GM18867 (cell line): ENCODE data around the gene C16orf90.
"Not testable (repeated sequence)": the region's sequence is repeated elsewhere in the genome, so short reads cannot be mapped to it uniquely, and the experiment has no call there.

Source experiments
- ATAC-seq: cut with Tn5 transposase; IDR thresholded peaks from one replicate; pipeline ENCODE4 v1.9.1; 2021; ENCODE audit warnings: mild to moderate bottlenecking, moderate library complexity; ENCODE audit not compliant: unreplicated experiment

The C16orf90 gene, protein sequence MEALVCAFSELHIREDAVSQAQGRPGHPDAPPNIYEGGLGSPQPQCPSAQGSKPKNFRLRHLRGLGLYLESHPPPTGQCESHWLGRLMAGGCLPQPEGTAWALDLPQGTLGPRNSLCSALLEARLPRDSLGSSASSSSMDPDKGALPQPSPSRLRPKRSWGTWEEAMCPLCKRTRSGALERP

DNA sequence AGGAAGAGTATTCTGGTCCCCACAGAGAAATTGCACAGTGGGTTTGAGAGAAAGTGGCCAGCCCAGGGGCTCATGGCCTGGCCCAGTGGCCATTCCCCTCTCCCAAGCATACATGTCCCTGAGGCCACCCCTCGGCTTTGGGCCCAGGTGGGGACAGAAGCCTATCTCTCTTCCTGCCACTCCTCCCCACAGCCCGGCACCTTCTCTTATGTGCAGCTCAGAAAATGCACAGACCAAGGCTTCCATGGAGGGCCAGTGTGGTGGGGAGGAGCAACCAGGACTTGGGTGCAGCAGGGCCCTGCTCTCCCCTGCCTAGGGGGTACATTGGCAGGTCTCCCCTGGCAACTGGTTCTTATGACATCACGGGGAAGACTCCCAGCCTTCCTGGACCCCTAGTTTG lies at the start of gene C16orf90:
TSS of gene C16orf90 (minus strand) at position 314 of the 400 bp plus-strand sequence. CDS start at position 246, 68 bp downstream.
- no peak for ATAC-seq

DNA sequence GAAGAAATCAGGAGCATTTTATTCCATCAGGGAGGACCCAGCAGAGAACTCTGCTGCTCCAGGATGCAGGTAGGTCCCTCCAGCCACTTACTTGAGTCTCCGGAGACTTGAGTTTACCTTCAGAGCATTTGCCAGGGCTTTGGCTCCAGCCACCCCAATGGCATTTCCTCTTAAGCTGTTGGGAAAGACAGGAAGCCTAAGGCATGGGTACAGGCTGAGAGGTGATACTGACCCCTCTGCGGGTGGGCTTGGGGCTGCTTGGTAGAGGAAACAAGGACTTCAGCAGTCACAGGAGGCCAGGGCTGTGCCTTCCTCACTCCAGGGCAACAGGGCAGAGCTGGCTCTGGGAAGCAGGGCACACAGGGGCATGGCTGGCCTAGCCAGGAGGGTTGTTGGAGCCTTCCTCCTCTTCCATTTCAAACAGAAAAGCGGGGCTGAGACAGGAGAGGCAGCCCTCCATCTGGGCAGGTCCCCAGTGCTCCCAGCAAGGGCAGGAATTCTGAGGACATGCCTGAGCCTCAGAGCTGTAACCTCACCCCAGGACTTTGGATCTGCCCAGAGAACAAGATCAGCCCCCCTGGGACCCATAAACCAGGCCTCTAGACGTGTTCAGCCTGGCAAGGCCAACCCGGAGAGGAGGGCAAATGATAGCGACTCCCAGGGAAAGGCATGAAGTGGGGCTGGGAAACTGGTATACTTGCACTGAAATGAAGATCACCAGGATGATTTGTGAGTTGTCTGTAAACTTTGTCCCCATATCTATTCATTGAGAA lies 47.5 kb upstream of the C16orf90 start:
- ATAC-seq: no peak

DNA sequence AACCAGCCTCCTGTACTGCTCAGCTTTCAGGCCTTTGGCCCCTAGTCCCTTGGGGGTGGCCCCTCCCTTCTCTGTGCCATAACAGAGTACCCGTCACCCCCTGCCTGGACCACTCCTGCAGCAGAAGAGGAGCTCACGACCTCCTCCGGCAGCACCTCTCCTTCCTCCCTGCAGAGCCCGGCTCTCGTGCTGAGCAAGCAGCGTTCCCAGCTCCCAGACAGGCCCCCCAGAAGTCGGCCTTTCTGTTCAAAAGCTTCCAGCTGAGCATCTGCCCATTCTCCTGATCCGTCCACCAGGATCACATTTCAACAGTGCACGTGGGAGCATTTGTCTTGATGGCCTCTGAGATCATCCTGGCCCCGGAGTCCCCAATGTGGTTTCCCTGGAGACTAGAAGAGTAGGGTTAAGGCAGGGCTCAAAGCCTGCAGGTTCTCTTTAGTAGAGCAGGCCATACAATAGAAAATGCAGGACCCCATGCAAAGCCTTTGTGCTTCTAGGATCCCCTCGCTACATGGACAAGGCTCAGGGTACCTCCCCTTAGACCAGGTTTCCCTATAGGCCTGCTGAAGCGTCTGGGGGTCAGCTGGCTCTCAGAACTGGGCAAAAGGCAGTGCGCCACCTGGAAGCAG lies 46.4 kb upstream of the C16orf90 start:
- no peak for ATAC-seq

DNA sequence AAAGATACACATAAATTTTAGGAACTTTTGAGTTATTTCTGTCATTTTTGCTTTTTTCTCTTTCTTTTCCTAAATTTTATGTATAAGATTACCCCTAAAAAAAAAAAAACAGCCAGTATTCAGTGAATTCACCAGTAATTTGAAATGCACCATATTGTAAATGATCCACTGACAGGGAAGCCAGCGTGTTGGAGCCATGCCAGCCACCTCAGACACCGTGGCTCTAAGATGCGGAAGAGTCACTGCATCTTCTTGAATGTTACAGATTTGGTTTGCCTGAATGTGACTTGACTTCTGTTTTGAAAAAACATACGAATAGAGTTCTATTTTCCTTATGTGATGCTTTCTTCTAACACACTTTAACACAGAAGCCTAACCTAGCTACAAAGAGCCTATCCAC lies 42.9 kb upstream of the C16orf90 start:
- no peak for ATAC-seq

DNA sequence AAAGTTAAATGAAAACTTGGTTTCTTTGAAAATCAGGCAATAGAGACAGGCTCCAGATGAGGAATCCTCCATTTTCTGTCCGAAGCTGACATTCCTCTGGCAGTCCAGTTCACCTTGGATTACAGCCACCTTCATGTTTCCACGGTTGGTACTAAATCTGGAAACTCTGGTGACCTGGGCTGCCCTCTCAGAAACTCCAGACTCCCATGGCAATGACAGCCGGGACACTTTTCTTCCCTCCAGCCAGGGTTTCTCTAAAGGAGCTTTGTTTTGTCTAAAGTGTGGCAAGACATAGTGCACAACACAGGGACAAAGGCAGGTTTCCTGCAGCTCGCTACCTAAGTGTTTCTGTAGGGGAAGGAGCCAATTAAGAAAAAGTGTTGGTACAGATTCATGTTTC lies 41.6 kb upstream of the C16orf90 start:
- no peak for ATAC-seq

DNA sequence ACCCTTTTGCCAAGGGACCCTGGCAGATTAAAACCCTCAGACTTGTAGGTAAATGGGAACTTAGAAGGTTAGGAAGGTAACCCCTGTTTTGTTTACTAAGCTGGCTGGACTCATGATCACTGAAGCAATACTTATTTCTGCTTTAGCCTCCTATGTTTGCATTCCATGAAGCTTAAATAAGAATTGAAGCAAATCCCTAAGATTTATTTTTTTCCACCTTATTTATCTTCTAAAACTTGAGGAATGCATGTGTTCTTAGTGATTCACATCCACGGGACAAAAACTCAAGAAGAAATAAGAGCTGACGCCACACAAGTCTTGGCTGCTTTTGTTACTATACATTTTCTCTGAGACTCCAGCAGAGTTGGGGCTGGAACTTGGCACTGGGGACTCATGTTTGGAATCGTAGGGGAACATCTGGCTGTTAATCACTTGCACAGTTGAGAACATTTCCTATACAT lies 41.0 kb upstream of the C16orf90 start:
- no peak for ATAC-seq

DNA sequence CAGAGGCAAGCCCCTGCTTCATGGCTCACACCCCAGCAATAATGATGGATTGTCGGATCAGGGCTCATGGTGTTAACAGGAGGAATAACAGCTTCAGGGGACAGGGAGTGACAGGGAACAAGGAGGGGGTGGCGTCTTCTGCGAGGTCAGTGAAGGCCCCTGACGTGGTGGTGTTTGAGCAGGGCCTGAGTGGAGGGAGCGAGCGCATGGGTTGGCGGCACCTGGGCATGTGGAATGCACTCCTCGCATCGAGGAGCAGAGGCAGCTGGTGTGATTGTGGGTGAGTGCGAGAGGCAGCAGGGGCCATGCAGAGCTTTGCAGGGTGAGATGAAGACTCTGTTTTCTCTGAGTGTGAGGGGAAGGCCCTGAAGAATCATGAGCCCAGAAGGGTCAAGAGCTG lies 38.8 kb upstream of the C16orf90 start:
- ATAC-seq: no peak

DNA sequence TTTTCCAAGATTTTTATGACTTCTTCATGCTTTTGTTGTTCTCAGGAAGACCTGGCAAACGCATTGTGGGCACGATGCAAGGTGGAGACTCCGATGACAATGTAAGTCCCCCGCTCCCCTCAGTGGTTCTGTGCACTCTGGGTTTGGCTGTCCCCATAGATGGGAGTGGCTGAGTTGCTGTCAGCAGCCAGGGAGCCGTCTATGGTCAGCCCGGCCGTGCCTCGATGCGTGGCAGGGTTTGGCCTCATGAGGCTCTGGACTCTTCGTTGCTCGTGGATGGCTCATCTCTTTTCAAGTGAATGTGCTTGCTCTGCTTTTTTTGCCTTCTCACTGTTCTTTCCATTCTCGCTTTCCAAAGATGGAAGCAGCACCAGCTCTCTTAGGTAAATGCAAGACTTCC lies 37.5 kb upstream of the C16orf90 start:
- no peak for ATAC-seq

DNA sequence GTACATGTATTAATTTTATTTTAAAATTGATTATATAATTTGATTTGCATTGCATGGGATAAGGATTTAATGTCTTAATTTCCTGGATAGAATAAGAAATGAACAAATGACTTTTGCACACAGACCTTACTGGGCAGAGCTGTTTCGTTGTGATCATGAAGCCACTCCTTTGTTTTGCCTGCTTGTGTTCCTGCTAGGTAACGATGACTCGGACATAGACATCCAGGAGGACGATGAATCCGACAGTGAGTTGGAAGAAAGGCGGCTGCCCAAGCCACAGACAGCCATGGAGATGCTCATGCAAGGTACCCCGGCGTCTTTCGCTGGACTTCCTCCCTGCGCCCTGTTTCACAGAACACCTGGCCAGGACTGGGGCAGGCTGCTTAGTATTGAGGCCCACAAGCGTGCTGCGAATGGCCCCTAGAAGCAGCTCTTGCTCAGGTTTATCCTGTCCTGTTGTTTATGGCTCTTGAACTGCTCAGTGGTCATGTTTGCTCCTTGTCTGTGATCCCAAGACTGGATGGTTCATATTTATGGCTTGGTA lies 35.2 kb upstream of the C16orf90 start:
- ATAC-seq: no peak

DNA sequence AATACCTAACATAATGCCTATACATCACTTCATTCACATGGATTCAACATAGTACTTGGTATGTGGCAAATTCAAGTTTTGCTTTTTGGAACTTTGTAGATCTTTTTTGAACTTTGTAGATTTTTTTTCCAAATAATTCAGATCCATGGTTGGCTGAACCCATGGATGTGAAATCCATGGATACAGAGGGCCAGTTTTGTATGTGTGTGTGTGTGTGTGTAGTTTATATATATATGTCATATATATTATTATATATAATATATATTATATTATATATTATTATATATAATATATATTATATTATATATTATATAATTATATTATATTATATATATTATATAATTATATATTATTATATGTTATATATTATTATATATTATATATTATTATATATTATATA lies 33.9 kb upstream of the C16orf90 start:
- ATAC-seq: no peak

DNA sequence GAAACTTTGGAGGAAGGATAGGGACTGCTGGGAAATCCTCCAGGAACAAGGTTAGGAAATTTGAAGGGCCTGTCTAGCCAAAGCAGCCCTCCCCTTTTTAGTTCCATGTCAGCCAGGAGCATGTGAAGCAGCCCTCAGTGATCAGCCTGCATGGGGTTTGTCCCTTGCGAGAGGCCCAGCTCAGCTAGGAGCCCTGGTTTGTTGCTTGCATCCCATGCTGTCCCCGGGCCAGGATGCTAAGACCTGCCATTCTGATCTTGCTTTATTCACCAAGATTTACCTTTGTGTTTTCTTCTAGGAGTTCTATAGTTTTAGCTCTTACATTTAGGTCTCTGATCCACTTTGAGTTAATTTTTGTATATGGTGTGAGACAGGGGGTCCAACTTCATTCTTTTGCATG lies 33.1 kb upstream of the C16orf90 start:
- ATAC-seq: no peak

DNA sequence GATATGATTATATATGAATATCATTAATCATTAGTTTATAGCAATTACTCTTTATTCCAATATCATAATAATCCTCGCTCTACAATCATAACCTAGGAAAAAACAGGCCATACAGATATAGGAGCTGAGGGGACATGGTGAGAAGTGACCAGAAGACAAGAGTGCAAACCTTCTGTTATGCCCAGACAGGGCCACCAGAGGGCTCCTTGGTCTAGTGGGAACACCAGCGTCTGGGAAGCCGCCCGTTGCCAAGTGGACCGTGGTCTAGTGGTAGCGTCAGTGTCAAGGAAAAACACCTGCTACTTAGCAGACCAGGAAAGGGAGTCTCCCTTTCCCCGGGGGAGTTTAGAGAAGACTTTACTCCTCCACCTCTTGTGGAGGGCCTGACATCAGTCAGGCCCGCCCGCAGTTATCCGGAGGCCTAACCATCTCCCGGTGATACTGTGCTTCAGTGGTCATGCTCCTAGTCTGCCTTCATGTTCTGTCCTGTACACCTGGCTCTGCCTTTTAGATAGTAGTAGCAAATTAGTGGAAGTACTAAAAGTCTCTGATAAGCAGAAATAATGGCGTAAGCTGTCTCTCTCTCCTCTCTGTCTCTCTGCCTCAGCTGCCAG lies 32.0 kb upstream of the C16orf90 start:
- ATAC-seq: not testable (repeated sequence)

DNA sequence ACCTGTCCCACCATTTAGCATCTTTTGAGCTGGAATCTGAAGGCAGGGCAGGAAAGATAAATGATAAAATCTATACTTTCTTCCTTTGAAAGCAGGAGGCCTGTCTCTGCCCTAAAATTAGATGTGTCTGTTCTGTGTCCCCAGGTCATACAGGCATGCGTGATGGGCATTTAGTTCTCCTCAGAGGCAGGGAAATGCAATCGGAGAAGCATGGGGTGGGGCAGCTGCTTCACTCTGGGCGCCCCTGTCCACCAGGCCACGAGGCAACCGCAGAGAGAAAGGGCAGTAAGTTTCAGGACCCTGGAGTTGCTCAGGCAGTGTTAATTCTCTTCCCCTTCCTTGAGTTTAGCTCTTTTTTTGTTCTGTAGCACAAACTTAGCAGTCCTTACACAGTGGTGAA lies 30.7 kb upstream of the C16orf90 start:
- ATAC-seq: no peak

DNA sequence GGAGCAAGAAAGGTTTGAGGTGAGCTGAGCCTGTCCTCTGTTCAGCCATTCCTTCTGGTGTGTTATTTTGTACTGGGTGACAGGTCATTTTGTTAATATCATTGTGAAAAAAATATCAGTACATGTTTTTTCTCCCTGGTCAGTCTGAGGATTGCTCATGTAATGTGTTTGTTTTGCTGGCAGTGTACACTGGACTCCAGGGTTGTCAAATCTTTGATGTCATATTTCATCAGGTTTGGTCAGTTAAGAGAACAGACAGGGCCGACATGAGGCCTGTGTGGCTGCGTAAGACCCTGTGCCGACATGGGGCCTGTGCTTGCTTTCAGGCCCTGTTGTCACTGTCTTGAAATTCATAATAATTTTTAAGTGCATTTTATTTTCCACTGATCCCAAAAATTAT lies 28.0 kb upstream of the C16orf90 start:
- ATAC-seq: no peak

DNA sequence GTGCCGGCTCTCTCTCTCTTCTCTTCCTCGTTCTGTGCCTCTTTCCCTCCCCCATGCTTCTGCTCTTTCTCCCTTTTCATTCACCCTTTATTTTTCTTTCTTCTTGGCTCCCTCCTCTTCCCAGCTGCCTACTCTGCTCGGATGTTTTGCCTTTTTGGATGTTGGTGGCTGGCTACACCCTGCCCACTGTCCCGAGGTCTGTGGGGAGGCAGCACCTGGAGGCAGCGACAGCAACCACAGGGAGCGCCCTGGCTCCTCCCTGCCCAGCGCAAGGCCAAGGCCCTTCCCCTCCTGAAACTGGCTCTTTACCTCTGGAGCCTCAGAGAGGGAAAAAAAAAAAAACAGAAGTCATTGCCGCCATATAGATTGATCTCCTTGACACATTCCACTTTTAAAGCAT lies 25.6 kb upstream of the C16orf90 start:
- no peak for ATAC-seq

DNA sequence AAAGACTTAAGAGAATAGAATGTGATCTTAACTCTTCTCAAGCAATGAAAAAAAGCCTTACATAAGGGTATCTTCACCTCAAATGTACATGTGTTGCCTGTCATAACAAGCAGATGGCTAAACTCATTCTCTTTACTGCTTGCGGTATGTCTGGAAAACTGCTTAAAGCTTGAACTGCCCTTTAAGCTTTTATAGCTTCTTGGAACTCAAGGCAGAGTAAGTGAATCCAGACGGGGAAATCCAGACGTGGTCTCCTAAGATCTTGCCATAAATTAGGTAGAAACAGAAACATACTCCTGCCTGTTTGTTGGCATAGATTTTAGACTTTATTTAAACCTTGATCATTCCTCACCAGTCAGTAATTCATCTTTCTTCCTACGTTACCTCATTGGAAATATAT lies 25.1 kb upstream of the C16orf90 start:
- ATAC-seq: no peak

DNA sequence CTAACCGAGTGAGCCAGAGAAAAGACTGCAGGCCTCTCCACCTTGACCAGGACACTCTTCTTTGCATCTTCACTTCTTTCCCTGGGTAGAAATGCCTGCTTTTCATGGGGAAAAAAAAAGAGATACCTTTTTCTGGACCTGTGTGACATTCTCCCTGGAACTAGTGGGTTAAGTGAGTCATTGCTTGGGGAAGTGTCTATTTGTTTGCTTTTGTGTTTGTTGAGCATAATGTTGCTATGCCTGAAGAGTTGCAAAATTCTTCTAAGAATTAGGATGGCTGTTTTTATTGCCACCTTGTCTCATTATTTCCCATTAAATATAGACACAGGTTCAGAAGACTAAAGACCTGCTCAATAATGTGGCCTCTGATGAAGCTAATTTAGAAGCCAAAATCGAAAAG lies 24.3 kb upstream of the C16orf90 start:
- ATAC-seq: no peak

DNA sequence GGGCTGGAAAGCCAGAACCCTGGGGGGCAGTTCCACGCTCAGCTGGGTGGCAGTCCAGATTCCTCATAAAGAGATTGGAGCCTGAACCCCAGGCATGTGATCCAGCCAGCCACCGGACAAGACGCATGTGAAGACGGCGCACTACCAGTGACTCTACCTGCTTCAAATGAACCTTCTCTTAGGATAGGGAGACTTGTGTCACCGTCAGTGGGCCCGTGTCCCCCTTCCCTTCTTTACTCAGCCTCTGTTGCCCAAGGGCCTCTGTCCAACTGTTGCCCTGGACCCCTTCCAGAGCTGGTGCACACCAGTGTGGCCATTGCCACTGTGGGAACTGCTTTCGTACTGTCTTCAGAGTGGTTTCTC lies 23.7 kb upstream of the C16orf90 start:
- ATAC-seq: no peak

DNA sequence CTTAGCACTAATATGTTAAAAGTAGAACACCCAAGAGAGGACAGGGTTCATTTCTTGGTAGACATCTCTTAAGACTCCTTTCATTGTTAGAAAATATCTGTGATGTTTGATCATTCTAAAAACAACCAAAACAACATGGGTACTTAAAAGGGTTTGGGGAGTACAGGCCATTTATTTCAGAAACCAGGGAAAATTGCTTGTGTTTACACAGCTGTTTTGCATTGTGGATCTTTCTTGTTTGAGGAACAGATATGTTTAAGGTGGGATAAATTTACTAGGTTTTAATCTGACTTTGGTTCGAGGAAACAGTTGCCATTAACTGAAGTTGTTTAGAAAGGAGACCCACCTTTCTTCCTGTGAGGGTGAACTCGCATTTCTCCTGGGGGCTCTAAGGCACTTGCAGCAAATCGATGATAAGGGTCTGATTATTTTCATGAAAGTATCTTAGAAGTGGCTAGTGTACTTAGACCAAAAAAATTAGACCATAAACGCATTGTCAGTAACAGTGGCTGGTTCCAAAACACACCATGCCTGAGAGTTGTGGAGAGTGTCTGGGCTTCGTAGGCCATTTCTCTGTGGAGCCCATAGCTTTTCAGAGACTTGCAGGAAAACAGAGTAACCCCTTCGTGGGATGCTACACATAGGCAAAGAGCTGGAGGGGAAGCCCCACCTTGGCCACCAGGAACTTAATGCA lies 23.1 kb upstream of the C16orf90 start:
- no peak for ATAC-seq

DNA sequence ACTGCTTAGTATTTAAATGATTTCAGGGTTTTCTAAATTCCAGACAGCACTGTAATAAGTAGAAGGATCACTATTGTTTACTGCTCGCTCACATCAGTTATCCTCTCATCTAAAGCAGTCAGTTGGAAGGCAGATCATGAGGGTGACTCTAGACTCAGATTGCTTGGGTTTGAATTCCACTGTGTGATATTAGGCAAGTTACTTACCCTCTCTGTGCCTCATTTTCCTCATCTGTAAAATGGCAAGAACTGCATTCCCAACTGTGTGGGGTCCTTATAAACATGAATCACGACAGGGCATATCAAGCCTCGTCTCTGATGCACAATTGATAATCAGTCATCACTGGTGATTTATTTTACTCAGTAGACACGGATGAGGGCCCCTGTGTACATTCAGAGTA lies 20.6 kb upstream of the C16orf90 start:
- ATAC-seq: no peak

DNA sequence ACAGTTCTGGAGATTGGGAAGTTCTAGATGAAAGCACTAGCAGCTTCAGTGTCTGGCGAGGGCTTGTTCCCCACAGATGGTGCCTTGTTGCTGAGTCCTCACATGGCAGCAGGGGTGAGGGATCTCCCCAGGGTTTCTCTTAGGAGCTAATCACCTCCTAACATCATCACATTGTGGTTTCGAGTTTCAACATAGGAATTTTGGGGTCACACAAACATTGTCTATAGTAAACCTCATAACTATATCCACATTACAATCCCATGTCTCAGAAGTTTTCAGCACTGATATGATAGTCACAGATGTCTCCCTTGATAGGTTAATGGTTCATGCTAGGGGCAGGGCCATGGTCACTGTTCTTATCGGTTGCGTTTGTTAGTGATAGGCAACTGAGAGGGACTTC lies 19.3 kb upstream of the C16orf90 start:
- no peak for ATAC-seq
